HEK293 (cell line): ENCODE results near the gene SCYL1.

ENCODE experiments used
- GLIS2 ChIP-seq: fragments of 450-650 bp; formaldehyde crosslinking; IDR thresholded peaks from 2 replicates; pipeline ENCODE4 v1.5.1; 2016; ENCODE audit warnings: missing biosample characterization, missing genetic modification characterization
- HOXC10 ChIP-seq: sonication (generic); formaldehyde crosslinking; IDR thresholded peaks from 2 replicates; pipeline ENCODE4 v1.8.1; 2023; ENCODE audit warnings: mild to moderate bottlenecking, missing genetic modification reagents
- MZF1 ChIP-seq: fragments of 450-650 bp; formaldehyde crosslinking; IDR thresholded peaks from 2 replicates; pipeline ENCODE4 v1.5.1; 2017; ENCODE audit warnings: missing biosample characterization, missing genetic modification characterization, borderline replicate concordance
- OVOL3 ChIP-seq: fragments of 450-650 bp; formaldehyde crosslinking; IDR thresholded peaks from 2 replicates; pipeline ENCODE4 v1.5.1; 2016; ENCODE audit warnings: missing biosample characterization, missing genetic modification characterization
- SCRT1 ChIP-seq: fragments of 450-650 bp; formaldehyde crosslinking; IDR thresholded peaks from 2 replicates; pipeline ENCODE4 v1.5.1; 2016; ENCODE audit warnings: missing biosample characterization, missing genetic modification characterization, borderline replicate concordance
- SP2 ChIP-seq: fragments of 450-650 bp; formaldehyde crosslinking; IDR thresholded peaks from 2 replicates; pipeline ENCODE4 v1.5.1; 2016; ENCODE audit warnings: missing biosample characterization, missing genetic modification characterization
- SP3 ChIP-seq: fragments of 450-650 bp; formaldehyde crosslinking; IDR thresholded peaks from 2 replicates; pipeline ENCODE4 v1.5.1; 2016; ENCODE audit warnings: missing biosample characterization, missing genetic modification characterization
- ZBTB48 ChIP-seq: fragments of 450-650 bp; formaldehyde crosslinking; IDR thresholded peaks from 2 replicates; pipeline ENCODE4 v1.5.1; 2016; ENCODE audit warnings: missing biosample characterization, missing genetic modification characterization
- ZFP3 ChIP-seq: fragments of 450-650 bp; formaldehyde crosslinking; IDR thresholded peaks from 2 replicates; pipeline ENCODE4 v1.5.1; 2016; ENCODE audit warnings: low read depth, missing biosample characterization, missing genetic modification characterization
- ZNF132 ChIP-seq: fragments of 450-650 bp; formaldehyde crosslinking; IDR thresholded peaks from 2 replicates; pipeline ENCODE4 v1.5.1; 2017; ENCODE audit warnings: missing biosample characterization, missing genetic modification characterization, borderline replicate concordance
- ZNF140 ChIP-seq: fragments of 450-650 bp; formaldehyde crosslinking; IDR thresholded peaks from 2 replicates; pipeline ENCODE4 v1.5.1; 2016; ENCODE audit warnings: missing biosample characterization, missing genetic modification characterization
- ZNF211 ChIP-seq: fragments of 450-650 bp; formaldehyde crosslinking; IDR thresholded peaks from 2 replicates; pipeline ENCODE4 v1.5.1; 2016; ENCODE audit warnings: low read depth, missing biosample characterization, missing genetic modification characterization
- ZNF274 ChIP-seq, 2 experiments: fragments of 200-500 bp in 1 of 2; fragments of 450-650 bp in 1 of 2; sonication (Bioruptor generic) in 1 of 2; formaldehyde crosslinking in 1 of 2; IDR thresholded peaks; 2 replicates each; pipeline versions ENCODE4 v1.5.1 to v1.6.1; 2014 to 2016; ENCODE audit warnings: borderline replicate concordance in 1 of 2, inconsistent platforms in 1 of 2, low read length in 1 of 2, missing biosample characterization in 1 of 2, missing genetic modification characterization in 1 of 2
- ZNF302 ChIP-seq: fragments of 450-650 bp; formaldehyde crosslinking; IDR thresholded peaks from 2 replicates; pipeline ENCODE4 v1.5.1; 2016; ENCODE audit warnings: missing biosample characterization, missing genetic modification characterization, low read depth
- ZNF324 ChIP-seq: fragments of 450-650 bp; formaldehyde crosslinking; IDR thresholded peaks from 2 replicates; pipeline ENCODE4 v1.5.1; 2016; ENCODE audit warnings: missing biosample characterization, missing genetic modification characterization
- ZNF341 ChIP-seq: fragments of 450-650 bp; formaldehyde crosslinking; IDR thresholded peaks from 2 replicates; pipeline ENCODE4; 2016; ENCODE audit warnings: low read depth, missing biosample characterization, missing genetic modification characterization
- ZNF354C ChIP-seq: fragments of 450-650 bp; formaldehyde crosslinking; IDR thresholded peaks from 2 replicates; pipeline ENCODE4 v1.5.1; 2016; ENCODE audit warnings: missing biosample characterization, missing genetic modification characterization, low read depth, borderline replicate concordance
- ZNF510 ChIP-seq: fragments of 450-650 bp; formaldehyde crosslinking; IDR thresholded peaks from 2 replicates; pipeline ENCODE4 v1.5.1; 2018; ENCODE audit warnings: mild to moderate bottlenecking, missing genetic modification characterization, missing biosample characterization; ENCODE audit not compliant: insufficient replicate concordance
- ZNF521 ChIP-seq: fragments of 450-650 bp; formaldehyde crosslinking; IDR thresholded peaks from 2 replicates; pipeline ENCODE4 v1.5.1; 2017; ENCODE audit warnings: missing biosample characterization, mild to moderate bottlenecking, missing genetic modification characterization
- ZNF555 ChIP-seq: fragments of 450-650 bp; formaldehyde crosslinking; conservative IDR thresholded peaks from 2 replicates; pipeline ENCODE4 v1.5.1; 2017; ENCODE audit warnings: missing biosample characterization, mild to moderate bottlenecking, missing genetic modification characterization, inconsistent platforms
- ZNF623 ChIP-seq: fragments of 450-650 bp; formaldehyde crosslinking; IDR thresholded peaks from 2 replicates; pipeline ENCODE4 v1.5.1; 2016; ENCODE audit warnings: missing biosample characterization, missing genetic modification characterization
- ZNF677 ChIP-seq: fragments of 450-650 bp; IDR thresholded peaks from 2 replicates; pipeline ENCODE4 v1.5.0; 2018; ENCODE audit warnings: missing biosample characterization, mild to moderate bottlenecking, missing genetic modification characterization, moderate library complexity
- ZNF701 ChIP-seq: fragments of 450-650 bp; formaldehyde crosslinking; IDR thresholded peaks from 2 replicates; pipeline ENCODE4 v1.5.1; 2016; ENCODE audit warnings: missing biosample characterization, missing genetic modification characterization
- ZNF843 ChIP-seq: fragments of 450-650 bp; formaldehyde crosslinking; IDR thresholded peaks from 2 replicates; pipeline ENCODE4 v1.5.1; 2016; ENCODE audit warnings: missing biosample characterization, missing genetic modification characterization
- TF ChIP-seq, protein P1 (sequence below): fragments of 450-650 bp; formaldehyde crosslinking; IDR thresholded peaks from 2 replicates; pipeline ENCODE4 v1.5.1; 2016; ENCODE audit warnings: missing biosample characterization, missing genetic modification characterization, borderline replicate concordance
- TF ChIP-seq, protein P2 (sequence below): fragments of 450-650 bp; formaldehyde crosslinking; IDR thresholded peaks from 2 replicates; pipeline ENCODE4 v1.5.1; 2016; ENCODE audit warnings: missing biosample characterization, missing genetic modification characterization
- TF ChIP-seq, protein P3 (sequence below): fragments of 450-650 bp; formaldehyde crosslinking; IDR thresholded peaks from 2 replicates; pipeline ENCODE4 v1.5.1; 2017; ENCODE audit warnings: missing biosample characterization, missing genetic modification characterization
- TF ChIP-seq, protein P4 (sequence below): fragments of 450-650 bp; formaldehyde crosslinking; IDR thresholded peaks from 2 replicates; pipeline ENCODE4 v1.5.1; 2016; ENCODE audit warnings: missing biosample characterization, missing genetic modification characterization
- TF ChIP-seq, protein P5 (sequence below): fragments of 450-650 bp; formaldehyde crosslinking; IDR thresholded peaks from 2 replicates; pipeline ENCODE4 v1.5.1; 2016; ENCODE audit warnings: missing biosample characterization, missing genetic modification characterization

Gene SCYL1

DNA sequence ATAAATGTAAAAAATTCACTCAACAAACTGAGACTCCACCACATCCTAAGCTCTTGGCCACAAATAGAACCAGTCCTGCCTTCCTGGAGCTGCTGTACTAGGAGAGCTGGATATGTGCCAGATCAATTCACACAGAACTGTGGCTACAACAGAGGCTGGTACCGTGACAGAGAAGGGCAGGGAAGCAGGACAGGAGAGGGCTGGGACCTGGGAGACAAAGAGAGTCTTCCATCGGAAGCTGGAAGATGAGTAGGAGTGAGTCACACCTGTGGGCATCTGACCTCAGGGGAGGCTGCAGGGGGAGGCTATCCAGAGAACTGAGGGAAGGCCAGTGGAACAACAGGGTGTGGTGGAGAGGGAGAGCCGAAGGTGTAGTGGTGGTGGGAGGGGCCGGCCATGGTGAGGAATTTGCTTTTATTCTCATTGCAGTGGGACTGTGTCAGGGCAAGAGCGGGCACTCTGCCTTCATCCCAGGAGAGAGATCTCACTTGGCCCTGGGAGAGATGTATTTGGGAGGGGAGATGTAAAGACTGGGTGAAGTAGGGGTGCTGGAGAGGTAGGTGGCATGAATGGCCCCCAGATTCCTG, 35.2 kb downstream of the SCYL1 start (continued):
- TF ChIP-seq, protein P1, sequence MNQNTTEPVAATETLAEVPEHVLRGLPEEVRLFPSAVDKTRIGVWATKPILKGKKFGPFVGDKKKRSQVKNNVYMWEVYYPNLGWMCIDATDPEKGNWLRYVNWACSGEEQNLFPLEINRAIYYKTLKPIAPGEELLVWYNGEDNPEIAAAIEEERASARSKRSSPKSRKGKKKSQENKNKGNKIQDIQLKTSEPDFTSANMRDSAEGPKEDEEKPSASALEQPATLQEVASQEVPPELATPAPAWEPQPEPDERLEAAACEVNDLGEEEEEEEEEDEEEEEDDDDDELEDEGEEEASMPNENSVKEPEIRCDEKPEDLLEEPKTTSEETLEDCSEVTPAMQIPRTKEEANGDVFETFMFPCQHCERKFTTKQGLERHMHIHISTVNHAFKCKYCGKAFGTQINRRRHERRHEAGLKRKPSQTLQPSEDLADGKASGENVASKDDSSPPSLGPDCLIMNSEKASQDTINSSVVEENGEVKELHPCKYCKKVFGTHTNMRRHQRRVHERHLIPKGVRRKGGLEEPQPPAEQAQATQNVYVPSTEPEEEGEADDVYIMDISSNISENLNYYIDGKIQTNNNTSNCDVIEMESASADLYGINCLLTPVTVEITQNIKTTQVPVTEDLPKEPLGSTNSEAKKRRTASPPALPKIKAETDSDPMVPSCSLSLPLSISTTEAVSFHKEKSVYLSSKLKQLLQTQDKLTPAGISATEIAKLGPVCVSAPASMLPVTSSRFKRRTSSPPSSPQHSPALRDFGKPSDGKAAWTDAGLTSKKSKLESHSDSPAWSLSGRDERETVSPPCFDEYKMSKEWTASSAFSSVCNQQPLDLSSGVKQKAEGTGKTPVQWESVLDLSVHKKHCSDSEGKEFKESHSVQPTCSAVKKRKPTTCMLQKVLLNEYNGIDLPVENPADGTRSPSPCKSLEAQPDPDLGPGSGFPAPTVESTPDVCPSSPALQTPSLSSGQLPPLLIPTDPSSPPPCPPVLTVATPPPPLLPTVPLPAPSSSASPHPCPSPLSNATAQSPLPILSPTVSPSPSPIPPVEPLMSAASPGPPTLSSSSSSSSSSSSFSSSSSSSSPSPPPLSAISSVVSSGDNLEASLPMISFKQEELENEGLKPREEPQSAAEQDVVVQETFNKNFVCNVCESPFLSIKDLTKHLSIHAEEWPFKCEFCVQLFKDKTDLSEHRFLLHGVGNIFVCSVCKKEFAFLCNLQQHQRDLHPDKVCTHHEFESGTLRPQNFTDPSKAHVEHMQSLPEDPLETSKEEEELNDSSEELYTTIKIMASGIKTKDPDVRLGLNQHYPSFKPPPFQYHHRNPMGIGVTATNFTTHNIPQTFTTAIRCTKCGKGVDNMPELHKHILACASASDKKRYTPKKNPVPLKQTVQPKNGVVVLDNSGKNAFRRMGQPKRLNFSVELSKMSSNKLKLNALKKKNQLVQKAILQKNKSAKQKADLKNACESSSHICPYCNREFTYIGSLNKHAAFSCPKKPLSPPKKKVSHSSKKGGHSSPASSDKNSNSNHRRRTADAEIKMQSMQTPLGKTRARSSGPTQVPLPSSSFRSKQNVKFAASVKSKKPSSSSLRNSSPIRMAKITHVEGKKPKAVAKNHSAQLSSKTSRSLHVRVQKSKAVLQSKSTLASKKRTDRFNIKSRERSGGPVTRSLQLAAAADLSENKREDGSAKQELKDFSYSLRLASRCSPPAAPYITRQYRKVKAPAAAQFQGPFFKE (tag by site-specific recombination): no peak
- TF ChIP-seq SCRT1 (tag by site-specific recombination): peak; percentile 86
- no peak for TF ChIP-seq ZNF354C
- TF ChIP-seq SP3 (tag by site-specific recombination): peak; percentile 27
- TF ChIP-seq ZNF843 (tag by site-specific recombination): no peak
- TF ChIP-seq ZNF555 (tag by site-specific recombination): no peak
- TF ChIP-seq ZBTB48 (tag by site-specific recombination): no peak
- TF ChIP-seq ZFP3 (tag by site-specific recombination): no peak
- TF ChIP-seq, protein P2, sequence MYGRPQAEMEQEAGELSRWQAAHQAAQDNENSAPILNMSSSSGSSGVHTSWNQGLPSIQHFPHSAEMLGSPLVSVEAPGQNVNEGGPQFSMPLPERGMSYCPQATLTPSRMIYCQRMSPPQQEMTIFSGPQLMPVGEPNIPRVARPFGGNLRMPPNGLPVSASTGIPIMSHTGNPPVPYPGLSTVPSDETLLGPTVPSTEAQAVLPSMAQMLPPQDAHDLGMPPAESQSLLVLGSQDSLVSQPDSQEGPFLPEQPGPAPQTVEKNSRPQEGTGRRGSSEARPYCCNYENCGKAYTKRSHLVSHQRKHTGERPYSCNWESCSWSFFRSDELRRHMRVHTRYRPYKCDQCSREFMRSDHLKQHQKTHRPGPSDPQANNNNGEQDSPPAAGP: peak; percentile 79; the same call in 1 of the 2 replicates
- TF ChIP-seq, protein P3, sequence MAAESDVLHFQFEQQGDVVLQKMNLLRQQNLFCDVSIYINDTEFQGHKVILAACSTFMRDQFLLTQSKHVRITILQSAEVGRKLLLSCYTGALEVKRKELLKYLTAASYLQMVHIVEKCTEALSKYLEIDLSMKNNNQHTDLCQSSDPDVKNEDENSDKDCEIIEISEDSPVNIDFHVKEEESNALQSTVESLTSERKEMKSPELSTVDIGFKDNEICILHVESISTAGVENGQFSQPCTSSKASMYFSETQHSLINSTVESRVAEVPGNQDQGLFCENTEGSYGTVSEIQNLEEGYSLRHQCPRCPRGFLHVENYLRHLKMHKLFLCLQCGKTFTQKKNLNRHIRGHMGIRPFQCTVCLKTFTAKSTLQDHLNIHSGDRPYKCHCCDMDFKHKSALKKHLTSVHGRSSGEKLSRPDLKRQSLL (tag by site-specific recombination): no peak
- no peak for TF ChIP-seq ZNF623 (tag by site-specific recombination)
- no peak for TF ChIP-seq ZNF274 (IDR thresholded peaks at IDR 0.05; ENCODE audit: low read length)
- TF ChIP-seq ZNF274 (tag by site-specific recombination; IDR thresholded peaks at IDR 0.05; ENCODE audit: borderline replicate concordance): no peak
- TF ChIP-seq, protein P4, sequence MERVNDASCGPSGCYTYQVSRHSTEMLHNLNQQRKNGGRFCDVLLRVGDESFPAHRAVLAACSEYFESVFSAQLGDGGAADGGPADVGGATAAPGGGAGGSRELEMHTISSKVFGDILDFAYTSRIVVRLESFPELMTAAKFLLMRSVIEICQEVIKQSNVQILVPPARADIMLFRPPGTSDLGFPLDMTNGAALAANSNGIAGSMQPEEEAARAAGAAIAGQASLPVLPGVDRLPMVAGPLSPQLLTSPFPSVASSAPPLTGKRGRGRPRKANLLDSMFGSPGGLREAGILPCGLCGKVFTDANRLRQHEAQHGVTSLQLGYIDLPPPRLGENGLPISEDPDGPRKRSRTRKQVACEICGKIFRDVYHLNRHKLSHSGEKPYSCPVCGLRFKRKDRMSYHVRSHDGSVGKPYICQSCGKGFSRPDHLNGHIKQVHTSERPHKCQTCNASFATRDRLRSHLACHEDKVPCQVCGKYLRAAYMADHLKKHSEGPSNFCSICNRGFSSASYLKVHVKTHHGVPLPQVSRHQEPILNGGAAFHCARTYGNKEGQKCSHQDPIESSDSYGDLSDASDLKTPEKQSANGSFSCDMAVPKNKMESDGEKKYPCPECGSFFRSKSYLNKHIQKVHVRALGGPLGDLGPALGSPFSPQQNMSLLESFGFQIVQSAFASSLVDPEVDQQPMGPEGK (tag by site-specific recombination): peak; percentile 70; the same call in 1 of the 2 replicates
- no peak for TF ChIP-seq ZNF324
- TF ChIP-seq ZNF211 (tag by site-specific recombination): no peak
- TF ChIP-seq ZNF132 (tag by site-specific recombination): no peak
- no peak for TF ChIP-seq ZNF302
- TF ChIP-seq ZNF510 (tag by site-specific recombination): no peak
- TF ChIP-seq, protein P5, sequence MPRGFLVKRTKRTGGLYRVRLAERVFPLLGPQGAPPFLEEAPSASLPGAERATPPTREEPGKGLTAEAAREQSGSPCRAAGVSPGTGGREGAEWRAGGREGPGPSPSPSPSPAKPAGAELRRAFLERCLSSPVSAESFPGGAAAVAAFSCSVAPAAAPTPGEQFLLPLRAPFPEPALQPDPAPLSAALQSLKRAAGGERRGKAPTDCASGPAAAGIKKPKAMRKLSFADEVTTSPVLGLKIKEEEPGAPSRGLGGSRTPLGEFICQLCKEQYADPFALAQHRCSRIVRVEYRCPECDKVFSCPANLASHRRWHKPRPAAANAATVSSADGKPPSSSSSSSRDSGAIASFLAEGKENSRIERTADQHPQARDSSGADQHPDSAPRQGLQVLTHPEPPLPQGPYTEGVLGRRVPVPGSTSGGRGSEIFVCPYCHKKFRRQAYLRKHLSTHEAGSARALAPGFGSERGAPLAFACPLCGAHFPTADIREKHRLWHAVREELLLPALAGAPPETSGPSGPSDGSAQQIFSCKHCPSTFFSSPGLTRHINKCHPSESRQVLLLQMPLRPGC (tag by site-specific recombination): 0 out of 2 replicates have a peak, but pooled peaks have one; percentile 55
- TF ChIP-seq SP2 (tag by site-specific recombination): no peak
- no peak for TF ChIP-seq ZNF140 (tag by site-specific recombination)
- no peak for TF ChIP-seq MZF1
- TF ChIP-seq ZNF341 (tag by site-specific recombination): no peak
- TF ChIP-seq ZNF701 (tag by site-specific recombination): no peak
- peak; percentile 50 for TF ChIP-seq GLIS2
- no peak for TF ChIP-seq HOXC10 (CRISPR knock-in tag)
- no peak for TF ChIP-seq OVOL3 (tag by site-specific recombination)
- no peak for TF ChIP-seq ZNF521
- TF ChIP-seq ZNF677 (tag by site-specific recombination): no peak
